ENCODE measurements around the gene NXPE3.

GRCh38 chr3:101819649-101820206 lies 40.7 kb downstream of the NXPE3 start:
- TF ChIP-seq ZBTB48 (tag by site-specific recombination; IDR thresholded peaks at IDR 0.05) (no peak), ZNF639 (tag by site-specific recombination; IDR thresholded peaks at IDR 0.05) (no peak), KLF10 (tag by site-specific recombination; IDR thresholded peaks at IDR 0.05) (no peak), ZNF692 (tag by site-specific recombination; IDR thresholded peaks at IDR 0.05) (no peak), ATF2 (tag by site-specific recombination; IDR thresholded peaks at IDR 0.05; ENCODE audit: low read depth) (no peak), ZSCAN5A (tag by site-specific recombination; IDR thresholded peaks at IDR 0.05) (no peak), CTCF (tag by site-specific recombination; IDR thresholded peaks at IDR 0.05) (no peak), ZNF24 (tag by site-specific recombination; IDR thresholded peaks at IDR 0.05) (no peak), ZNF48 (tag by site-specific recombination; IDR thresholded peaks at IDR 0.05) (no peak), ZBTB7A (tag by site-specific recombination; IDR thresholded peaks at IDR 0.05; ENCODE audit: low read depth) (no peak), ZNF280D (tag by site-specific recombination; IDR thresholded peaks at IDR 0.05) (no peak), ZNF266 (tag by site-specific recombination; IDR thresholded peaks at IDR 0.05; ENCODE audit: low read depth) (no peak)
